ENCODE data around the gene CDHR3. TPM values are rescaled to one million over a fixed set of nuclear protein-coding genes. Genes with fewer than 3 reads are reported as not detected.

Gene CDHR3
- total RNA-seq, 1 experiment from 2014 or later, result 8.7 TPM

DNA sequence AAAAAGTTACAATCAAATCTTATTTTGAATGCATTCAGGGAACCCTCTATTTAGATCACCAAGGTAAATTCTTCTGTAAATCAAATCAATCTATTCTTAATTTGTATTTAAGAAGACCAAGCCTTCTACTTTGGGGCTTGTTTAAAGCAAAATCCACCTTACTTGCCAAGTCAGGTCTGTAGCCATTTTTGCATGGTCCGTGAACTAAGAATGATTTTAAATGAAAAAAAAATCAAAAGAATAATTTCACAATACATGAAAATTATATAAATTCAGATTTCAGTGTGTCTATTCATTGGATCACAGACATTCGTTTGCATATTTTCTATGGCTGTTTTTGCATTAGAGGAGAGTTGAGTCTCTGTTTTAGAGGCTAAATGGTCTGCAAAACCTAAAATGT, 89.6 kb downstream of the CDHR3 start:
- no peaks in the 10 kb centered on the region for H3K9me3 ChIP-seq (ENCODE audit: insufficient read depth, low read depth)
- H3K4me1 ChIP-seq (replicated peaks; ENCODE audit: insufficient read depth), result peaks cover 7% of the 10 kb centered on the region
- no peaks in the 10 kb centered on the region for H3K9me2 ChIP-seq (ENCODE audit: insufficient read depth)
- no peak overlapping the region for H3K27ac ChIP-seq
- TF ChIP-seq, protein P1, sequence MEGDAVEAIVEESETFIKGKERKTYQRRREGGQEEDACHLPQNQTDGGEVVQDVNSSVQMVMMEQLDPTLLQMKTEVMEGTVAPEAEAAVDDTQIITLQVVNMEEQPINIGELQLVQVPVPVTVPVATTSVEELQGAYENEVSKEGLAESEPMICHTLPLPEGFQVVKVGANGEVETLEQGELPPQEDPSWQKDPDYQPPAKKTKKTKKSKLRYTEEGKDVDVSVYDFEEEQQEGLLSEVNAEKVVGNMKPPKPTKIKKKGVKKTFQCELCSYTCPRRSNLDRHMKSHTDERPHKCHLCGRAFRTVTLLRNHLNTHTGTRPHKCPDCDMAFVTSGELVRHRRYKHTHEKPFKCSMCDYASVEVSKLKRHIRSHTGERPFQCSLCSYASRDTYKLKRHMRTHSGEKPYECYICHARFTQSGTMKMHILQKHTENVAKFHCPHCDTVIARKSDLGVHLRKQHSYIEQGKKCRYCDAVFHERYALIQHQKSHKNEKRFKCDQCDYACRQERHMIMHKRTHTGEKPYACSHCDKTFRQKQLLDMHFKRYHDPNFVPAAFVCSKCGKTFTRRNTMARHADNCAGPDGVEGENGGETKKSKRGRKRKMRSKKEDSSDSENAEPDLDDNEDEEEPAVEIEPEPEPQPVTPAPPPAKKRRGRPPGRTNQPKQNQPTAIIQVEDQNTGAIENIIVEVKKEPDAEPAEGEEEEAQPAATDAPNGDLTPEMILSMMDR (conservative IDR thresholded peaks at IDR 0.05), result no peak
- TF ChIP-seq EZH2 (IDR thresholded peaks at IDR 0.05; ENCODE audit: low read depth), result no peak
- no peaks in the 10 kb centered on the region for H3K27me3 ChIP-seq (ENCODE audit: insufficient read depth, low read depth)
- H3K36me3 ChIP-seq (ENCODE audit: low read depth), result no peaks in the 10 kb centered on the region
- DNase-seq, result no peak
- BruUV-seq (replicated peaks), result no TSS peak
- no peaks in the 10 kb centered on the region for H3K79me2 ChIP-seq (ENCODE audit: low read depth)
- ChIA-PET CTCF (no interaction called here), POLR2A (ENCODE audit: unreplicated experiment) (interaction anchor here (0.6 to 0.7 kb wide), 2 partner anchors 13 to 572 kb away, joined by 3 to 14 read pairs; no protein-coding TSS in a partner anchor)
- no peak overlapping the region for H3K4me2 ChIP-seq
- H2AFZ ChIP-seq, result no peak overlapping the region
- H3K4me3 ChIP-seq, result no peak overlapping the region
- intact Hi-C loops (cut with micrococcal nuclease; ENCODE audit: unreplicated experiment), result no loop called here
- peaks cover 6% of the 10 kb centered on the region; the same call in 1 of the 2 replicates for H3F3A ChIP-seq (ENCODE audit: insufficient read depth, low read depth)
- no peaks in the 10 kb centered on the region for H4K20me1 ChIP-seq (ENCODE audit: insufficient read depth)

DNA sequence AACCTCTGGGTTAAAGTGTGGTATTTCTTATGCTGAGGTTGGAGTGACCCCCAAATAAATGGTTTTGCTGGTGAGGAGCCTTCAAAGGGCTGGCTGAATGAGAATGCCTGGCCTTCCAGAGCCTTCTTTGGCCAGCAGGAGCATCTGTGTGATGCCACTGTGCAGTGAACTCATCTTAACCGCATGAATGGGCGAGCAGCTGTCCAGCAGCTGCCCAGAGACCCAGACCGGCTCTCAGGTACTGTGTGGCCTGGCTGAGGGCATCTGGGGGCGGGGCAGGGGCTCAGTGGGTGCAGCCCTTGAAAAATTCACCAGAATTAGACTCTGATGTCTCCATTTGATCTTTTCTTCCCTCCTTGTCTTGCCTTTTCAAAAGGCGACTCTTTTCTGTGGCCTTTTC, 90.0 kb downstream of the CDHR3 start:
- H3F3A ChIP-seq (ENCODE audit: insufficient read depth, low read depth), result peaks cover 10% of the 10 kb centered on the region; the same call in 1 of the 2 replicates
- no peaks in the 10 kb centered on the region for H3K9me3 ChIP-seq (ENCODE audit: insufficient read depth, low read depth)
- H2AFZ ChIP-seq, result no peak overlapping the region
- H3K4me1 ChIP-seq (replicated peaks; ENCODE audit: insufficient read depth), result peaks cover 11% of the 10 kb centered on the region
- ChIA-PET POLR2A (ENCODE audit: unreplicated experiment) (interaction anchor here (0.6 kb wide), 1 partner anchor 13 kb away, joined by 14 read pairs; no protein-coding TSS in a partner anchor), CTCF (no interaction called here)
- no peaks in the 10 kb centered on the region for H3K9me2 ChIP-seq (ENCODE audit: insufficient read depth)
- no peak overlapping the region for H3K27ac ChIP-seq
- TF ChIP-seq EZH2 (IDR thresholded peaks at IDR 0.05; ENCODE audit: low read depth), result no peak
- TF ChIP-seq, protein P1 (conservative IDR thresholded peaks at IDR 0.05), result no peak
- H3K4me2 ChIP-seq, result no peak overlapping the region
- DNase-seq, result no peak
- BruUV-seq (replicated peaks), result no TSS peak
- no peaks in the 10 kb centered on the region for H3K79me2 ChIP-seq (ENCODE audit: low read depth)
- no peaks in the 10 kb centered on the region for H3K36me3 ChIP-seq (ENCODE audit: low read depth)
- H3K27me3 ChIP-seq (ENCODE audit: insufficient read depth, low read depth), result no peaks in the 10 kb centered on the region
- intact Hi-C loops (cut with micrococcal nuclease; ENCODE audit: unreplicated experiment), result no loop called here
- H3K4me3 ChIP-seq, result no peak overlapping the region
- H4K20me1 ChIP-seq (ENCODE audit: insufficient read depth), result no peaks in the 10 kb centered on the region

DNA sequence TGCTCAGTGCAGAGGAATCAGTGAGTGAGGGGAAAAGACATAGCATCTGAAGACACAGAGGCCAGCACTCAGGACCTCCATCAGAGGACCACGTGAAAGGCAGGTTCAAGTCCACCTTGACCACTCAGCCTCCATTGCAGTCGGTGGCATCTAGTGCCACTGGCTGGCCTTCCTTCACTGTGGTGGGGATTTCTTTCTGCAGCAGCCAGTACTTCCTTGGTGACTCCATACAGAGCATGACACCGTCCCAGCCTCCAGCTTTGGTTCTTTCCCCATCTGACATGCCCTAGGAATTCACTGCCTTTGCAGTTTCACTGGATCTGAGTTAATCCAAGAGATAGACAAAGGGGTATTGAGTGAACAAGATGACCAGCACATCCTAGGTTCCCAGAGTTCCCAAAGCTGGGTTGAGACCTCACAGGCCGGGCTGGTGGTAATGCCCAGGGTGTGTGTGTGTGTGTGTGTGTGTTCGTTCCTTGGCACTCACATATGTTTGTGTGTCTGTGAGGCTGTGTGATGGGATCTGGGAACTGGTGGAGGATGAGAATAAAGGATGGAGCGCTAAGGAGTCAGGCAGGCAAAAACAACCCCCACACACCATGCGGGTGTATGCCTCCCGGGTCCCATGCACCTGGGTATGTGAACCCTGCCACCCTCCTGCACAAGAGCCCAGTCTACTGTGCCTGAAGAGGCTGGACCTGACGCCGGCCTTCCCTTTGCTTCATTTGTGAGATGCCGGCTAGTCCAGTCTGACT, 91.3 kb downstream of the CDHR3 start:
- no peak for DNase-seq
- Histone ChIP-seq H2AFZ (no peak overlapping the region), H3K27me3 (ENCODE audit: insufficient read depth, low read depth) (no peaks in the 10 kb centered on the region), H3K4me3 (no peak overlapping the region), H4K20me1 (ENCODE audit: insufficient read depth) (no peaks in the 10 kb centered on the region), H3K9me2 (ENCODE audit: insufficient read depth) (no peaks in the 10 kb centered on the region), H3K36me3 (ENCODE audit: low read depth) (no peaks in the 10 kb centered on the region), H3K4me2 (no peak overlapping the region), H3F3A (ENCODE audit: insufficient read depth, low read depth) (peaks cover 14% of the 10 kb centered on the region; the same call in 1 of the 2 replicates), H3K9me3 (ENCODE audit: insufficient read depth, low read depth) (no peaks in the 10 kb centered on the region), H3K79me2 (ENCODE audit: low read depth) (no peaks in the 10 kb centered on the region), H3K27ac (no peak overlapping the region), H3K4me1 (replicated peaks; ENCODE audit: insufficient read depth) (peaks cover 24% of the 10 kb centered on the region)
- TF ChIP-seq, protein P1 (conservative IDR thresholded peaks at IDR 0.05), result no peak
- TF ChIP-seq EZH2 (IDR thresholded peaks at IDR 0.05; ENCODE audit: low read depth), result no peak
- ChIA-PET CTCF (no interaction called here), POLR2A (ENCODE audit: unreplicated experiment) (no interaction called here)
- intact Hi-C loops (cut with micrococcal nuclease; ENCODE audit: unreplicated experiment), result no loop called here
- BruUV-seq (replicated peaks), result no TSS peak
